Stomach smooth muscle (tissue), 2 donors: ENCODE data around the gene ROBO1.

Source experiments
- H3K27ac ChIP-seq: one replicate; pipeline ENCODE4 v1.7.0; 2013; ENCODE audit warnings: mild to moderate bottlenecking, low read length, inconsistent platforms
- H3K27me3 ChIP-seq, 2 donors: one replicate each; pipeline ENCODE4 v1.7.0; 2013; ENCODE audit warnings: low read length in 2 of 2; ENCODE audit not compliant: insufficient read depth in 2 of 2, control insufficient read depth in 1 of 2
- H3K36me3 ChIP-seq, 2 donors: one replicate each; pipeline ENCODE4 v1.7.0; 2013; ENCODE audit warnings: low read length in 2 of 2; ENCODE audit not compliant: control insufficient read depth in 2 of 2, insufficient read depth in 2 of 2
- H3K4me1 ChIP-seq: one replicate; pipeline ENCODE4 v1.7.0; 2013; ENCODE audit warnings: low read length; ENCODE audit not compliant: control insufficient read depth, insufficient read depth
- H3K4me3 ChIP-seq, 2 donors: one replicate each; pipeline ENCODE4 v1.7.0; 2013; ENCODE audit warnings: low read length in 2 of 2
- H3K9ac ChIP-seq, 2 donors: one replicate each; pipeline ENCODE4 v1.7.0; 2013; ENCODE audit warnings: low read length in 2 of 2, mild to moderate bottlenecking in 1 of 2
- H3K9me3 ChIP-seq, 2 donors: one replicate each; pipeline ENCODE4 v1.7.0; 2013; ENCODE audit warnings: low read length in 2 of 2; ENCODE audit not compliant: control insufficient read depth in 2 of 2
- donor health status: healthy.
- donor health status: Pancreatic carcinoma.

The ROBO1 gene

GRCh38 chr3:79766496-79767193 lies 1.2 kb downstream of the ROBO1 start:
- H3K27ac ChIP-seq = no peak overlapping the region
- peaks cover 4% of the 10 kb centered on the region for H3K4me1 ChIP-seq
- H3K4me3 ChIP-seq = peak overlapping the region; percentile 54 to 64
- H3K9me3 ChIP-seq = no peaks in the 10 kb centered on the region
- H3K36me3 ChIP-seq = no peaks in the 10 kb centered on the region
- H3K27me3 ChIP-seq = peaks cover 17 to 19% of the 10 kb centered on the region in 2 donors
- no peak overlapping the region for H3K9ac ChIP-seq

GRCh38 chr3:79765911-79766310 lies 1.9 kb downstream of the ROBO1 start:
- Histone ChIP-seq H3K27ac (no peak overlapping the region), H3K36me3 (no peaks in the 10 kb centered on the region), H3K27me3 (peaks cover 17 to 19% of the 10 kb centered on the region in 2 donors), H3K9ac (no peak overlapping the region), H3K9me3 (no peaks in the 10 kb centered on the region), H3K4me1 (peaks cover 4% of the 10 kb centered on the region), H3K4me3 (peak overlapping the region in 1 of 2 donors; percentile 64)

- no peaks in the 10 kb centered on the region for H3K9me3 ChIP-seq
- no peak overlapping the region for H3K9ac ChIP-seq
- H3K4me1 ChIP-seq = peaks cover 4% of the 10 kb centered on the region
- H3K27me3 ChIP-seq = peaks cover 13 to 15% of the 10 kb centered on the region in 2 donors
- no peak overlapping the region for H3K27ac ChIP-seq
- H3K36me3 ChIP-seq = no peaks in the 10 kb centered on the region
- H3K4me3 ChIP-seq = no peak overlapping the region
These were observed 6.4 kb downstream of the ROBO1 start for GRCh38 chr3:79761441-79761840.

- Histone ChIP-seq H3K27ac (no peak overlapping the region), H3K4me3 (no peak overlapping the region), H3K27me3 (no peaks in the 10 kb centered on the region), H3K36me3 (no peaks in the 10 kb centered on the region), H3K4me1 (no peaks in the 10 kb centered on the region), H3K9ac (no peak overlapping the region), H3K9me3 (no peaks in the 10 kb centered on the region)
These were observed 16.1 kb downstream of the ROBO1 start for GRCh38 chr3:79751703-79752102.

GRCh38 chr3:79737530-79737929 lies 30.3 kb downstream of the ROBO1 start:
- H3K9ac ChIP-seq = no peak overlapping the region
- H3K4me1 ChIP-seq = no peaks in the 10 kb centered on the region

GRCh38 chr3:79729096-79729495 lies 38.7 kb downstream of the ROBO1 start:
- Histone ChIP-seq H3K4me3 (no peak overlapping the region), H3K9ac (no peak overlapping the region), H3K27ac (no peak overlapping the region), H3K4me1 (no peaks in the 10 kb centered on the region), H3K36me3 (no peaks in the 10 kb centered on the region), H3K9me3 (no peaks in the 10 kb centered on the region), H3K27me3 (no peaks in the 10 kb centered on the region)

More at GRCh38 chr3:79737530-79737929, 30.3 kb downstream of the ROBO1 start:
- H3K9me3 ChIP-seq = no peaks in the 10 kb centered on the region
- H3K4me3 ChIP-seq = no peak overlapping the region
- no peaks in the 10 kb centered on the region for H3K27me3 ChIP-seq
- no peak overlapping the region for H3K27ac ChIP-seq
- no peaks in the 10 kb centered on the region for H3K36me3 ChIP-seq

GRCh38 chr3:79726786-79727185 lies 41.0 kb downstream of the ROBO1 start:
- H3K9me3 ChIP-seq = no peaks in the 10 kb centered on the region
- no peak overlapping the region for H3K4me3 ChIP-seq
- no peaks in the 10 kb centered on the region for H3K4me1 ChIP-seq

GRCh38 chr3:79724206-79724605 lies 43.6 kb downstream of the ROBO1 start:
- Histone ChIP-seq H3K36me3 (no peaks in the 10 kb centered on the region), H3K27ac (no peak overlapping the region), H3K9ac (no peak overlapping the region), H3K4me1 (no peaks in the 10 kb centered on the region), H3K4me3 (no peak overlapping the region), H3K27me3 (no peaks in the 10 kb centered on the region), H3K9me3 (no peaks in the 10 kb centered on the region)

More at GRCh38 chr3:79726786-79727185, 41.0 kb downstream of the ROBO1 start:
- H3K9ac ChIP-seq = no peak overlapping the region
- no peak overlapping the region for H3K27ac ChIP-seq
- no peaks in the 10 kb centered on the region for H3K27me3 ChIP-seq
- H3K36me3 ChIP-seq = no peaks in the 10 kb centered on the region

GRCh38 chr3:79690072-79690471 lies 77.7 kb downstream of the ROBO1 start:
- Histone ChIP-seq H3K9ac (no peak overlapping the region), H3K4me3 (no peak overlapping the region), H3K27ac (no peak overlapping the region), H3K9me3 (no peaks in the 10 kb centered on the region), H3K36me3 (no peaks in the 10 kb centered on the region), H3K27me3 (no peaks in the 10 kb centered on the region), H3K4me1 (no peaks in the 10 kb centered on the region)

- H3K9me3 ChIP-seq = no peaks in the 10 kb centered on the region
- H3K27ac ChIP-seq = no peak overlapping the region
- H3K4me1 ChIP-seq = no peaks in the 10 kb centered on the region
- H3K9ac ChIP-seq = no peak overlapping the region
- H3K36me3 ChIP-seq = no peaks in the 10 kb centered on the region
- H3K27me3 ChIP-seq = no peaks in the 10 kb centered on the region
- H3K4me3 ChIP-seq = no peak overlapping the region
These were observed 82.7 kb downstream of the ROBO1 start for GRCh38 chr3:79685108-79685507.

GRCh38 chr3:79684041-79684440 lies 83.8 kb downstream of the ROBO1 start:
- H3K4me3 ChIP-seq = no peak overlapping the region
- H3K27me3 ChIP-seq = no peaks in the 10 kb centered on the region
- H3K4me1 ChIP-seq = no peaks in the 10 kb centered on the region
- no peak overlapping the region for H3K9ac ChIP-seq
- H3K36me3 ChIP-seq = no peaks in the 10 kb centered on the region
- H3K27ac ChIP-seq = no peak overlapping the region
- H3K9me3 ChIP-seq = no peaks in the 10 kb centered on the region
